Adrenal gland (tissue), 5 donors: ENCODE data around the gene RSRC1.

Experiments
- POLR2A ChIP-seq, 2 donors: fragments of 450-650 bp; IDR thresholded peaks; one replicate each; pipeline ENCODE4 v1.6.1; 2017; ENCODE audit warnings: antibody characterized with exemption in 2 of 2, mild to moderate bottlenecking in 2 of 2, moderate library complexity in 1 of 2
- TF ChIP-seq, protein P1 (sequence below), 6 experiments: fragments of 450-650 bp in 4 of 6; fragments of 200-600 bp in 2 of 6; sonication (generic) in 1 of 6; IDR thresholded peaks; 1 replicate in 5 of 6; 2 replicates in 1 of 6; pipeline versions ENCODE4 v1.5.1 to v1.8.0; 2016 to 2021; ENCODE audit warnings: antibody characterized with exemption in 6 of 6, mild to moderate bottlenecking in 2 of 6, moderate library complexity in 1 of 6
- donor health status: DM: no; HTN: no; CAD: no.

DNA sequence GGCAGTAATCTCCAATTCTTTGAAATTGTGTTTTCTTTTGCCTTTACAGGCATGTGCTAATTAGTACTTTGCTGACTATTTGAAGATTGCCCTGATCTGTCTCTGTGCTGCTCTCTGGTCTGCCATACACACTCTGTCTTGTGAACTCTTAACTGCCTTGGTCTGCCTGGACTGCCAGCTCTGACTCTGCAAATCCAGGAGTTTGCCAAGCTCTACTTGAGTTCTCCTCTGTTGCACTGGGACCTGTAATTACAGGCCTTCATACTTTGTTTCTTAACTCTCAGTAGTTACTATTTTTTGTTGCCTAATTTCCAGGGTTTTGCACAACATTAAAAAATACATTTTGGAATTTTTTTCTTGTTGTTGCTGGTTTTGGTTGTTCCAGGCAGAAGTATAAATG, 155.0 kb downstream of the RSRC1 start:
- TF ChIP-seq, protein P1, sequence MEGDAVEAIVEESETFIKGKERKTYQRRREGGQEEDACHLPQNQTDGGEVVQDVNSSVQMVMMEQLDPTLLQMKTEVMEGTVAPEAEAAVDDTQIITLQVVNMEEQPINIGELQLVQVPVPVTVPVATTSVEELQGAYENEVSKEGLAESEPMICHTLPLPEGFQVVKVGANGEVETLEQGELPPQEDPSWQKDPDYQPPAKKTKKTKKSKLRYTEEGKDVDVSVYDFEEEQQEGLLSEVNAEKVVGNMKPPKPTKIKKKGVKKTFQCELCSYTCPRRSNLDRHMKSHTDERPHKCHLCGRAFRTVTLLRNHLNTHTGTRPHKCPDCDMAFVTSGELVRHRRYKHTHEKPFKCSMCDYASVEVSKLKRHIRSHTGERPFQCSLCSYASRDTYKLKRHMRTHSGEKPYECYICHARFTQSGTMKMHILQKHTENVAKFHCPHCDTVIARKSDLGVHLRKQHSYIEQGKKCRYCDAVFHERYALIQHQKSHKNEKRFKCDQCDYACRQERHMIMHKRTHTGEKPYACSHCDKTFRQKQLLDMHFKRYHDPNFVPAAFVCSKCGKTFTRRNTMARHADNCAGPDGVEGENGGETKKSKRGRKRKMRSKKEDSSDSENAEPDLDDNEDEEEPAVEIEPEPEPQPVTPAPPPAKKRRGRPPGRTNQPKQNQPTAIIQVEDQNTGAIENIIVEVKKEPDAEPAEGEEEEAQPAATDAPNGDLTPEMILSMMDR (IDR thresholded peaks at IDR 0.05): no peak
- TF ChIP-seq POLR2A (IDR thresholded peaks at IDR 0.05): no peak
